Duodenal mucosa (tissue), 2 donors: ENCODE measurements around the gene PEAK3.

ENCODE experiments used
- H3K27ac ChIP-seq: one replicate; pipeline ENCODE4 v1.7.0; 2013; ENCODE audit warnings: low read depth, low read length
- H3K27me3 ChIP-seq, 2 donors: one replicate each; pipeline ENCODE4 v1.7.0; 2013; ENCODE audit warnings: low read length in 2 of 2, control low read depth in 1 of 2; ENCODE audit not compliant: insufficient read depth in 2 of 2, control insufficient read depth in 1 of 2
- H3K36me3 ChIP-seq, 2 donors: one replicate each; pipeline ENCODE4 v1.7.0; 2013; ENCODE audit warnings: low read length in 2 of 2, control low read depth in 1 of 2; ENCODE audit not compliant: insufficient read depth in 2 of 2, control insufficient read depth in 1 of 2
- H3K4me1 ChIP-seq, 2 donors: one replicate each; pipeline ENCODE4 v1.7.0; 2013; ENCODE audit warnings: low read length in 2 of 2, control low read depth in 1 of 2; ENCODE audit not compliant: insufficient read depth in 2 of 2, control insufficient read depth in 1 of 2
- H3K4me3 ChIP-seq, 2 donors: one replicate each; pipeline ENCODE4 v1.7.0; 2013; ENCODE audit warnings: low read length in 2 of 2, low read depth in 1 of 2
- H3K9ac ChIP-seq, 2 donors: one replicate each; pipeline ENCODE4 v1.7.0; 2013; ENCODE audit warnings: low read length in 2 of 2, low read depth in 1 of 2
- H3K9me3 ChIP-seq, 2 donors: one replicate each; pipeline ENCODE4 v1.7.0; 2013; ENCODE audit warnings: low read length in 2 of 2, control low read depth in 1 of 2; ENCODE audit not compliant: control insufficient read depth in 1 of 2

The PEAK3 gene

DNA sequence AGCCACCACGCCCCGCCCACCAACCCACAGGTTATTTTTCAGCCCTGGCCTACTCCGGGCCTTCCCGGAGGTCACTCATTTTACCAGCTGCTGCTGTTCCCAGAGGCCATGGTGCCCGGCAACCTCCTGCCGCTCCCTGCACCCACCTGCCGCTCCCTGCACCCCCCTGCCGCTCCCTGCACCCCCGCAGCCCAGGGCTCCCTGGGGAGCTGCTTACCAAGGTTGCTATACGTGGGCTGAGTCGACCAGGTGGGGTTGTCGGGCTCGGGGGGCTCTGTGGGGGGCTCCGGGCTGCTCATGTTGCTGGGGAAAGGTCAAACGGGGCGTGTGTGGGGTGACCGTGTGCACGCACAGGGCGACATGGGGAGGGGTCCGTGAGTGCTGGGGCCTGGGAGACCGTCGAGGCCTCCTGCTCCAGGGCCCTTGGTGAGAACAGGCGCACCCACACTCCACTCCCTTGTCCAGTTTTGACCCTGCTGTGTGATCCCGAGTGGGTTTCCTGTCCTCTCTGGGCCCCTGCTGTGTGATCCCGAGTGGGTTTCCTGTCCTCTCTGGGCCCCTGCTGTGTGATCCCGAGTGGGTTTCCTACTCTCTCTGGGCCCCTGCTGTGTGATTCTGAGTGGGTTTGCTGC lies 1.2 kb downstream of the PEAK3 start:
- Histone ChIP-seq H3K27ac (no peak overlapping the region), H3K4me3 (no peak overlapping the region), H3K36me3 (no peaks in the 10 kb centered on the region), H3K9ac (no peak overlapping the region), H3K9me3 (no peaks in the 10 kb centered on the region), H3K27me3 (peaks cover 0 to 7% of the 10 kb centered on the region in 2 donors), H3K4me1 (peaks cover 5 to 6% of the 10 kb centered on the region in 2 donors)

DNA sequence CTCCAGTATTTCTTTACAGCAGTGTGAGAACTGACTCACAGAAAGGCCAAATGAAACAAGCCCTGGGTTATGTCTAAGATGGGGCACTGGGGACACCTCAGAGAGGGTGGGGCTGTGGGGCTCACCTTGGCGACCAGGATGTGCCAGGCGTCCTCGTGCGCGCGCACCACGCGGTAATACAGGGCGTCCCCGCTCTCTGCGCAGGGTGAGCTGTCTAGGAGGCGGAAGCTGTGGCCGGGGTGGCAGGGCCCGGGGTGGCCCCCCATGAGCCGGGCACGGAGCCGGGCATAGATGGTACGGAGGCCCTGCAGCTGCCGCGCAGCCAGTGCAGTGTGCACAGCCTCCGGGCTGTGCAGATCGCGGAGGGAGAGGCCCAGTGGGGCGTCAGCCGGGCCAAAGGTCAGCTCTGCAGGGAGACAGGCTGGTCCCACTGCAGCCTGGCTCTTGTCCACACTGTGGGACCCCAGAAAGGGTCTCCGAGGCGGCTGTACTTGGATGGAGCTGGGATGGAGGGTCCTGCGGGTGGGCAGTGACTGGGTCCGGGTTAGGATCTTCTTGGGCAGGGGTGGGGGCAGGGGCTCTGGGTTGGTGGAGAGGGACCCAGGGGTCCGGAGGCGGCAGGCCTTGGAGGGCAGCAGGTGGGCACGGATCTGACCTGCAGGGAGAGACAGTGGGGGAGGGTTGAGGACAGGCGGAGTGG lies 3.4 kb downstream of the PEAK3 start:
- Histone ChIP-seq H3K9me3 (no peaks in the 10 kb centered on the region), H3K27ac (no peak overlapping the region), H3K9ac (no peak overlapping the region), H3K27me3 (peaks cover 0 to 3% of the 10 kb centered on the region in 2 donors), H3K4me1 (peaks cover 20 to 21% of the 10 kb centered on the region in 2 donors), H3K36me3 (peaks cover 0 to 4% of the 10 kb centered on the region in 2 donors), H3K4me3 (peak overlapping the region; percentile 8 to 43)

DNA sequence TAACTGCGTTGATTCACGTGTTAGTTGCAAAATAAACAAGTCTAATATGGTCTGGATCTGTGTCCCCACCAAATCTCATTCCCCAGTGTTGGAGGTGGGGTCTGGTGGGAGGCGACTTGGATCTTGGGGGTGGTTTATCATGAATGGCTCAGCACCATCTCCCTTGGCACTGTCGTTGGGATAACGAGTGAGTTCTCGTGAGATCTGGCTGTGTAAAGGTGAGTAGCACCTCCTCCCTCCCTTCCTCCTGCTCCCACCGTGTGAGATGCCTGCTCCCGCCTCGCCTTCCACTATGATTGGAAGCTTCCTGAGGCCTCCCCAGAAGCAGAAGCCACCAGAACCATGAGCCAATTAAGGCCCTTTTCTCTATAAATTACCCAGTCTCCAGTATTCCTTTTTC lies 4.8 kb downstream of the PEAK3 start:
- H3K27ac ChIP-seq, result no peak overlapping the region
- H3K27me3 ChIP-seq, result peaks cover 0 to under 1% of the 10 kb centered on the region in 2 donors
- no peaks in the 10 kb centered on the region for H3K9me3 ChIP-seq
- H3K36me3 ChIP-seq, result peaks cover 0 to 12% of the 10 kb centered on the region in 2 donors
- H3K4me1 ChIP-seq, result peaks cover 28 to 32% of the 10 kb centered on the region in 2 donors
- no peak overlapping the region for H3K4me3 ChIP-seq
- H3K9ac ChIP-seq, result no peak overlapping the region

DNA sequence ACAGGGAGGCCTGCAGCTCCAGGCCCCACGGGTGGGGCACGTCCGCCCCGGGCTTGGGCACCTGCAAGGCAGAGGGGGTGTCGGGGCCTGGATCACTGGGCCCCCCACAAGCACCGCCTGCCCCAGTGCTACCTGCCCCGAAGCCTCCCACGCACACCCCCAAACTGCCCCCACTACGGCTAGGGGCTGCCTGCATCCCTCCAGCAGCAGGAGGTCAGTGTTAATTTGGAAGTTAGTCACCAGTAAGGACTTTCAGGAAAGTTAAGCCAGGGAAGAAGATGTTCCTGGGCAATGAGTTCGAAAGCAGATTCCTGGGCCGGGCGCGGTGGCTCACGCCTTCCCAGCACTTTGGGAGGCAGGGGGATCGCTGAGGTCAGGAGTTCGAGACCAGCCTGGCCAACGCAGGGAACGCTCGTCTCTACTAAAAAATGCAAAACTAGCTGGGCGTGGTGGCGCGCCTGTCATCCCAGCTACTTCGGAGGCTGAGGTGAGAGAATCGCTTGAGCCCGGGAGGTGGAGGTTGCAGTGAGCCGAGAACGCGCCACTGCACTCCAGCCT lies 5.5 kb downstream of the PEAK3 start:
- peaks cover 6 to 16% of the 10 kb centered on the region in 2 donors for H3K36me3 ChIP-seq
- no peak overlapping the region for H3K9ac ChIP-seq
- H3K27me3 ChIP-seq, result no peaks in the 10 kb centered on the region
- H3K4me1 ChIP-seq, result peaks cover 33 to 37% of the 10 kb centered on the region in 2 donors
- H3K9me3 ChIP-seq, result no peaks in the 10 kb centered on the region
- no peak overlapping the region for H3K4me3 ChIP-seq
- no peak overlapping the region for H3K27ac ChIP-seq

DNA sequence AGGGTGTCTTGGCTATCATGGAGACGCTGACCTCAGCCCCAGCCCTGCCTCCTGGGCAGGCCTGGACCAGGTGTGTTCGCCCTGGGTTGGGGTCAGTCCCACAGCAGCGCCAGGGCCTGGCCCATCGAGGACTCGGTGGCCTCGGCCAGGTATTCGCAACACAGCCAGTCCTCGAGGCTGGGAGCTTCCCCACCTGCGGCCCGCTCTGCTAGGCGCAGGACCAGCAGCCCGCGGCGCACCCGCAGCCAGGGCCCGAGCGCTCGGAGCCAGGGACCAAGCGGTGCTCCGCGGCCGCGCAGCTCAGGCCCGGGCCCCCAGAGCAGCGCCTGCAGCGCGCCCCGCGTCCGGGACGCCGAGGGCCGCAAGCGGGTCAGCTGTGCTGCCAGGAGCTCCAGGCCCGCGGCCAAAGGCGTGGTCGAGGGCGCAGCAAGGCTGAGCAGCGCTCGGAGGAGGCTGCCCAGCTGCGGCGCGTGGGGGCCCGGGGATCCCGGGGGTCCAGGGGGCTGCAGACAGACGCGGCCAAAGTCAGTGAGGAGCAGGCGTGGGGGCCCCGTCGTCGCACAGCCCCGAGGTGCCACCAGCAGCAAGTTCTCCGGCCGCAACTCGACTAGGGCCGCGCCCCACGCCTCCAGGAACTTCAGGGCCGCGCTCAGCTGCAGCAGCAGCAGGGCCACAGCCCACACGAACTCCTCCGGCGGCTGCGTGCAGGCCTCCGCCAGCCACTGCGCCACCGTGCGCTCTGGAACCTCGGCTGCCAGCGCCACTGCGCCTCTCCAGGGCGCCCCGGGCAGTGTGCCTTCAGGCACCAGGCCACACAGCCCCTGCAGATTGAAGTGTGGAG lies 6.2 kb downstream of the PEAK3 start:
- H3K36me3 ChIP-seq, result peaks cover 7 to 17% of the 10 kb centered on the region in 2 donors
- no peaks in the 10 kb centered on the region for H3K9me3 ChIP-seq
- no peak overlapping the region for H3K9ac ChIP-seq
- H3K4me1 ChIP-seq, result peaks cover 34 to 41% of the 10 kb centered on the region in 2 donors
- no peak overlapping the region for H3K27ac ChIP-seq
- H3K4me3 ChIP-seq, result no peak overlapping the region
- H3K27me3 ChIP-seq, result no peaks in the 10 kb centered on the region

DNA sequence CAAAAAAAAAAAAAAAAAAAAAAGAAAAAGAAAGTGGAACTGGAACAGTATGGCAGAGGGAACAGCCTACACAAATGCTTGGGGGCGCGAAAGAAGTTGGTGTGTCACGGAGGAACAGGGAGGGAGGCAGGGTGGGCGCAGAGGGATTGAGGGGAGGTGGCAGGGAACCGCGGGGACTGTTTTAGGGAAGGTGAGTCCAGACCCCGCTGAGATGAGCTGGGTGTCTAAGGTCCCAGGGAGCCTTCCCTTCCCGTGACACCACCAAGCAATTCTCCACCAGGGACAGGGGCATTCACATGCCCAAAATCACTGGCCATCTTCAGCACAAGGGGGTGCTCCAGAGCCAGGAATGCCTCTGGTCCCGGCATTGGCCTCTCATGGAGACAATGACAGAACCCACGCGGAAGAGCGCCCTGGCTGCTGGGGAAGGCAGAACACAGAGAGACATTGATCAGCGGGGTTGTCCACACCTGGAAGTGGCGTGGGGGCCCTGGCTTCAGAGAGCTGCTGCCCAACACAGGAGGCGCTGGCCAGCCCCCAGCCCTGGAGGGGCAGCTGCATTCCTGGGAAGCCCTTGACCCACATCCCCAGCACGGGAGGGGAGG lies 6.9 kb downstream of the PEAK3 start:
- Histone ChIP-seq H3K9ac (no peak overlapping the region), H3K27me3 (no peaks in the 10 kb centered on the region), H3K27ac (peak overlapping the region; percentile 20), H3K4me1 (peaks cover 34 to 41% of the 10 kb centered on the region in 2 donors), H3K4me3 (no peak overlapping the region), H3K9me3 (no peaks in the 10 kb centered on the region), H3K36me3 (peaks cover 7 to 17% of the 10 kb centered on the region in 2 donors)

DNA sequence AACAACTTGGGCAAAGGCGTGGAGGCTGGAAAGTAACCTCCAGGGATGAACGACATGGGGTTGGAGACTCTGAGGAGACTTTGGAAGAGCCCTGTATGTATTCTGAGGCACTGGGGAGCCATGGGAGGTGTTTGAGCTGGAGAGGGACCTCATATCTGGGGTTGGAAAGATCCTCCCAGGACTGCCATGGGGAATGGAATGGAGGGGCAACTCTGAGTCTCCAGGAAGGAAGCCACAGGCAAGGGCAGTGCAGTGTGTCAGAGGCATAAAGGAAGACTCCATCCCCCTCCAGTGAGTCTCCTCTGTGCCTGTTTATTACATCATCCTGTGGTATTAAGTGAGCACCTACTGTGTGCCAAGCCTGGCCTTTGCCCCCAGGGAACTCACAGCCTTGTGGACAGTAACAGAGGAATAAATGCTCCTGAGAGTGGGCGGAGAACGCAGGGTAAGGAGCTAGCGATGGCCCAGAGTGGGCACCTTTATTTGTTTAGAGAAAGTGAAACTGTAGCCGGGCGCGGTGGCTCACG lies 7.7 kb downstream of the PEAK3 start:
- Histone ChIP-seq H3K36me3 (peaks cover 7 to 17% of the 10 kb centered on the region in 2 donors), H3K9ac (peak overlapping the region in 1 of 2 donors; percentile 44)

DNA sequence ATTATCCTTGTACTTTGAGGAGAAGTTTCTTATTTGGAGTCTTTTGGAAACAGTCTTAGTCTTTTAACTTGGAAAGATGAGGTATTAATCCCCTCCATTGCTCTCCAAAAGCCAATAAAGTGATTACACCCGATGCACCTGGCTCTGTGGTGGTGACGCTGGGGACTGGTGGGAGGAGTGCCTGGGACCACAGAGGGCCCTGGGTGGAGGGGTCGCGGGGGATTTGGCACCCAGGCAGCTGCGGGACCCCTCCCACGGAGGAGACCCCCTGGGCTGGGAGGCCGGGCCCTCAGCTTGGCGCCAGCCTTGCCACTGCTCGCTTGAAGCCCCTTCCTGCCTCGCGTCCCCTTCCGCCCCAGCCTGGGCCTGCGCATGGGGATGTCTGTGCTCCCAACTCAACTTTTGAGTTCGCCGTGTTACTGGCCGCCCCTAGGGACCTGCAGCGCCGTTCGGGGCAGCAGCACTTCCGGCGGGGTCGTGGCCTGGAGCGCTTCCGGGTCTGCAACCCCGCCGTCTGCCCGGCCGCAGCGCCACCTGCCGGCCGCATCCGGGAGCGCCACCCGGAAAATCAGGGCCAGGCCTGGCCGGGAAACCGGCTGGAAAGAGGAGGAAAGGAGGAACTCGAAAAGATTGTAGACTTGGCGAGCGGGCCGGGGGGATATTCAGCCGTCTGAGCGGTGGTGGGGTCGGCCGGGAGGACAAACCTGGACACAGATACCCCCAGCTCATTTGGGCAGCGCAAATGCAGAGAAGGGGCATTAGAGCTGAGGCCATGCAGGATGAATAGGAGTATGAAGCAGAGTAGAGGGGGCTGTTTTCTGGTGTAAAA lies 8.4 kb downstream of the PEAK3 start:
- no peaks in the 10 kb centered on the region for H3K9me3 ChIP-seq
- H3K27me3 ChIP-seq, result no peaks in the 10 kb centered on the region
- peak overlapping the region; percentile 6 to 54 for H3K9ac ChIP-seq
- H3K27ac ChIP-seq, result peak overlapping the region; percentile 73
- peak overlapping the region; percentile 43 to 55 for H3K4me3 ChIP-seq
- peaks cover 7 to 17% of the 10 kb centered on the region in 2 donors for H3K36me3 ChIP-seq
- peaks cover 34 to 41% of the 10 kb centered on the region in 2 donors for H3K4me1 ChIP-seq

More for the DNA sequence above, 7.7 kb downstream of the PEAK3 start:
- Histone ChIP-seq H3K9me3 (no peaks in the 10 kb centered on the region), H3K27me3 (no peaks in the 10 kb centered on the region), H3K4me1 (peaks cover 34 to 41% of the 10 kb centered on the region in 2 donors), H3K27ac (no peak overlapping the region), H3K4me3 (peak overlapping the region in 1 of 2 donors; percentile 37)
